ENCODE measurements around the gene DNM1L.

- TF ChIP-seq CTCF (IDR thresholded peaks at IDR 0.05; ENCODE audit: borderline replicate concordance, extremely low read depth, low read length, poor library complexity, severe bottlenecking) (no peak), EZH2 (IDR thresholded peaks at IDR 0.05; ENCODE audit: borderline replicate concordance, low read depth, low read length, severe bottlenecking) (no peak)
Observed at GRCh38 chr12:32770141-32770540, 91.0 kb downstream of the DNM1L start.

All from DND-41 (cell line).